HG03521 (cell line): ENCODE measurements around the gene NSA2.
"Not testable (repeated sequence)": the region's sequence is repeated elsewhere in the genome, so short reads cannot be mapped to it uniquely, and the experiment has no call there.

Source experiments
- ATAC-seq: cut with Tn5 transposase; IDR thresholded peaks from one replicate; pipeline ENCODE4 v1.9.1; 2021; ENCODE audit warnings: mild to moderate bottlenecking, moderate library complexity; ENCODE audit not compliant: unreplicated experiment

The NSA2 gene

DNA sequence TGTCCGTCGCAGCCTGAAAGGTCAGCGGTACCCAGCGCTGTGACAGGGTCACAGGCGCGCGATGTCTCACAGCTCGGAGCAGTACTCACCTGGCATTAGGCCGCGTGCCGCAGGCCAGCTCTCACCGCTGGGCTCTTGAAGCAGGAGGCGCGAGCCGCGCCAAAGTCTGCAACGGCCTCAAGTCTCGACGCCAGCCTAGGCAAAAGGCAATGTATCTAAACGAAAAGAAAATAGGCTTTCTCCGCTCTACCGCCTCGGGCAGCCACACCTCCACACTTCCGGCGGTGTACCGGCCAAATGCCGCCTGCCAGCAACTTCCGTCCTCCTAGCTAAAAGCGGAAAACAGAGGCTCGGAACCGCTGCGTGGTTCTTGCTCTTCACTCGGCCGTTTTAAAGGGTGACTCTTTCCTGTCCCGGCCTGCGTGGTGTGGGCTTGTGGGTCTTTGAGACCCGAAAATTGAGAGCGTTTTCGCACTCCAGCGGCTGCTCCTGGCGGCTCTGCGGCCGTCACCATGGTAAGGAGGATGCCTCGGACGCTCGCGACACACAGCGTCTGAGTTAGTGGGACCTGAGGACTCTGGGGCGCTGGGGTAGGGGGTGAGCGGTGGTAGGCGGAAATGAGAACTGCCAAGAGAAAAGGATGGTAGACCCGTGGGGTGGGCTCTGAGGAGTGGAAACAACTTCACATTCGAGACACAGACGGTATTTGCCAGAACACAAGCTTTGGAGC, at the start of gene NSA2, which contains the start of gene GFM2:
Gene NSA2, plus strand, starts transcription at position 401 of the 730 bp plus-strand sequence. Its CDS starts 112 bp downstream, at position 513.
Gene GFM2, minus strand, starts transcription at position 269 of the 730 bp plus-strand sequence. CDS start 3,375 bp downstream, outside the sequence.
- peak; percentile 91 for ATAC-seq

DNA sequence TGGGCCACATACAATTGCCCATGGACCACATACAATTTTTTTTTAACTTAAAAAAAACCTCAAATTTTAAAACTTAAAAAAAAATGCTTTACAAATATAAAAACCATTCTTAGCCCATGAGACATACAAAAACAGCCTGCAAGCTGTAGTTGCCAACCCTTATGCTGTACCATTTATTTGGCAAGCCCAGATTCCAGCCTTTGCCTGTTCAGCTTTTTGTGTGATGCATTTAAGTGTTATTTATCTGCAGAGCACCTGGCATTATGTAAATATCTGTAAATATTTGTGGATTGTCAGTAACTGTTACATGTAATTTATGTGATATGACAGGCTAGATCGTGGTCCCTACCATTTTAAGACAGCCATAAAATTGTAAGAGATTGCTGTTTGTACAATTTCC, 49.5 kb upstream of the NSA2 start:
- ATAC-seq = no peak

DNA sequence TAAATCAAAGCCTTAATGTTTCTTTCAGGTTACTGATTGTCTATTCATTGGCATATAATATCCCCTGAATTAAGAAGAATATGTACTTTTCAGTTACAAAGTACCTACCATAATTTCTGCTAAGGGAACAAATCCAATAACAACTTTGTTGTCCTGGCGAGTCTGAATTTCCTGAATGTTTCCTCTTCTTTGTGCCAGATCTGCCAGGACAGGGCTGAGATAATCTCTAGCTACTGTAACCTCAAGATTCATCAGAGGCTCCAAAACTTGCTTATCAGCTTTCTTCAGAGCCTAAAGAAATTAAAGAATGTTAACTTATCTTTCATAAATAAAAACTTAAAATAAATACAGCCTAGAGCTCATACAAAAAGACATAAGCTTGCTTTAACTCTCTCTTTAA, 44.8 kb upstream of the NSA2 start:
- ATAC-seq = no peak

DNA sequence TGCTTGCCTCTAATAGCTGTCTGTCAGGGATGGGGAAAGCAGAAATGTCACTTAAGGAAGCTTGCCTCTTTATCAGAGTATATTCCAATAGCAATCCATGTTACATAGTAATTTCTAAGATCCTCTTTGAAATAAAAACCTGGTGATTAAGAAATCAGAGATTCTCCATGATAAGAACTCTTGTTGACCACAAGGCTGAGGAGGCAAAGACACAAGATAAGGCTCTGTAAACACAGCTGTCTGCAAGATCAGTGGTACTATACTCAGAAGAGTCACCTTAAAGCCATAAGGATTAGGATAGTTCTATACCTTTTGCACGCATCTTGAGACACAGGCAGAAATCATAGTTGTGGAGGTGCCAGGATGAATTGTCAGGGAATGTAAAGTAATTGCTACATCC, 41.7 kb upstream of the NSA2 start:
- no peak for ATAC-seq

DNA sequence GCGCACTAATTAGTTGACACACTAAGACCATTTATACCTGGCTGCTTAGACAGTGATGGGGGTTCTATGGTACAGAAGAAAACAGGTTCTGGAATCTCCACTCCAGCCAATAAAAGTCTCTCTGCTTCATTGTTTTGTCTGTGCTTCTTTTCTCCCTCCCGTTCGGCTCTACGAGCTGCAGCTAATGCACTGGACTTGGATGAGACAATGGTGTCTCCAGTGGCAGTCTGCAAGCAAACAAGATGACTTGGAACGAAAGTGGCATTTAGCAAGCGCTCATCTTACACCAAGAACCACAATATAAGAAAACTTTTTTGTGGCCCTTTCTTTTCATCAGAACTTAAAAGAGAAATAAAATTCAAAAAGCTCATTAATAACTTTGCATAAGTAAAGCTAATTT, 30.3 kb upstream of the NSA2 start:
- no peak for ATAC-seq

DNA sequence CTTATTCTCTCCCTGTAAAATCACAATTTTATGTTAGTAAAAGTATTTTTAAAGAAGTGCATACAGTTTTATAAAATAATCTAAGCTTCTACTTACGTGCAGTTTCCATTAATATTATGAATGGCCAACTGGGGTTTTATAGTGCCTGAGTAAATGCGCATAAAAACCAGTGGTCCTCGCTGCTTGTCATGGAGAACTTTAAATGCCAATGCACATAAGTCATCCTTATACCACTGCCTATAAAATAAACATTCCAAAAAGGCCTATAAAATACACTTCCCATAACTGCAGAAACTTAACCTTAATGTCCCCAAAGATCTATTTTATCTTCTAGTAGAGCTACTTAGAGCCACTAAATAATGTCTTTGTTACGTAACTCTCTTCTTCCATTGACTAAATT, 28.6 kb upstream of the NSA2 start:
- ATAC-seq = no peak

DNA sequence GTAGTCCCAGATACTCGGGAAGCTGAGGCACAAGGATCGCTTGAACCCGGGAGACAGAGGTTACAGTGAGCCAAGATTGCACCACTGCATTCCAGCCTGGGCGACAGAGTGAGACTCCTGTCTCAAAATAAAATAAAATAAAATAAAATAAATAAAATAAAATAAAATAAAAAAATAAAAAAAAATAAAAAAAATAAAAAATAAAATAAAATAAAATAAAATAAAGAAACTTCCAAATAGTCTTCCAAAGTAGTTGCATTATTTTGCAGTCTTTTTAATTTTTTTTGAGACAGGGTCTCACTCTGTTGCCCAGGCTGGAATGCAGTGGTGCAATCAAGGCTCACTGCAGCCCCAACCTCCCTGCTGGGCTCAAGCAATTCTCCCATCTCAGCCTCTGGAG, 18.3 kb upstream of the NSA2 start:
- ATAC-seq = not testable (repeated sequence)

DNA sequence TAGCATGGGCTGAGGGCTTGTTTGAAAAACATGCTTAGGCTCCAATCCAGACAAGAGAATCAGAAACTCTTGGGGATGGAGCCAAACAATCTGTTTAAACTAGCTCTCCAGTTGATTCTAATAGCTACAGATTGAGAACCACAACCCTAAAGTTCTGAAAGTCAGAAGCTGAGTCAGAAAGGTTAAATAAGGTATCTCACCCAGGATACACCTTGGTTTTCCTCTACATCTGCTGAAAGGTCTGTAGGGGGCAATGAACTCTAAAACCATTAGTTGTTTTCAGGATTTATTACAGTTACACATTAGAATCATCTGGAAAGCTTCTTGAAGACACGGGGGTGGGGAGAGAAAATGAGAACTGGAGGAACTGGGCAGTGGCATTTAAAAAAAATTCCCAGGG, 5.8 kb upstream of the NSA2 start:
- no peak for ATAC-seq

DNA sequence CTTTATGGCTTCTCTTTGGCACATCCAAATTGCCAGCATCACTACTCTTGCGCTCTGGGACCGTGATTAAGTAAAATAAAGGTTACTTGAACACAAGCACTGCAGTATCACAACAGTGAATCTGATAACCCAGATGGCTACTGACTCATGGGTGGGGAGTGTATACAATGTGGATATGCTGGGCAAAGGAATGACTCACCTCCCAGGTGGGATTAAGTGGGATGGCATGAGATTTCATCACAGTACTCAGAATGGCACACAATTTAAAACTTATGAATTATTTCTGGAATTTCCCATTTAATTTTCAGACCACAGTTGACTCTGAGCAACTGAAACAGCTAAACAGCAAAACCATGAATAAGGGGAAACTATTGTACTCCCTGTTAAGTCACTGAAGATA, 4.5 kb upstream of the NSA2 start:
- no peak for ATAC-seq

DNA sequence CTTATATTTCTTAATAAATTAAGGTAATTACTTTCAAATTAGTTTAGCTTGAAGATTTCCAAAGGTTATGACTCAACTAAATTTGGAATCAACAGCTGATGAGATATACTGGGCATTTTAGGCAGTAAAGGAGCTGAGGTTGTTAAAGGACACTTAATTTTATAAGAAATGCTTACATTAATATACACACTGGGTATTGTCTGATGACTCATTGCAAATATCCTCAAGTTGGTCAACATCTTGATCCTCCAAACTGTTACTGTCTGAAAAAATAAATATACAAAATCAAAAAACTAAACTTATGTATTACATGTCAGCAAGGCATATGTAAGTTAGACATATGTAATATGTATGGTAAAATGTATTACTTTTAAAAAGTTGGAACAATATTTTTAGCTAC, 3.5 kb upstream of the NSA2 start:
- no peak for ATAC-seq

DNA sequence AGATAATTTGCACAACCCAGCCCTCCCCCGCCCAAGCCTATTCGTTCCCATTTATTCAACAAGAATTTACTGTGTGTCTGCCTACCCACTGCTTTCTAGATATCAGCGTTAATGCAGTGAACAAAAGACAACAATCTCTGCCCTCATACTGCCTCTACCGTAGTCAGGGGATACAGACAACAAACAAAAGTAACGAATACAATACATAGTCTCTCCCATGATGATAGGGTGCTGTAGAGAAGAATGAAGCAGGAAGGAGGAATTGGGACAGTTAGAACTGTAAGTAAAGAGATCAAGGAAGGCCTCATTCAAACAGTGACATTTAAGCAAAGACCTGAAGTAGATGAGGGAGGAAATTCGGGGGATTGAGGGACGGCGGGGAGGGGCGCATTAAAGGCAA, 1.8 kb upstream of the NSA2 start:
- ATAC-seq = no peak

DNA sequence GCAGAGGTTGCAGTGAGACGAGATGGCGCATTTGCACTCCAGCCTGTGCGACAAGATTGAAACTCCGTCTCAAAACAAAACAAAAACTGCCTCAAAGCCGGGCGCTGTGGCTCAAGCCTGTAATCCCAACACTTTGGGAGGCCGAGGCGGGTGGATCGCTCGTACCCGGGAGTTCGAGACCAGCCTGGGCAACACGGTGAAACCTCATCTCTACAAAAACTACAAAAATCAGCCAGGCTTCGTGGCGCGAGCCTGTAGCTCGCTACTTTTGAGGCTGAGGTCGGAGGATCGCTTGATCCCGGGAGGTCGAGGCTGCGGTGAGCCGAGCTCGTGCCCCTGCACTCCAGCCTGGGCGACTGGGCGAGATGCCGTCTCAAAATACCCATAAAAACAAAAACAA, 1.1 kb upstream of the NSA2 start:
- ATAC-seq = no peak

DNA sequence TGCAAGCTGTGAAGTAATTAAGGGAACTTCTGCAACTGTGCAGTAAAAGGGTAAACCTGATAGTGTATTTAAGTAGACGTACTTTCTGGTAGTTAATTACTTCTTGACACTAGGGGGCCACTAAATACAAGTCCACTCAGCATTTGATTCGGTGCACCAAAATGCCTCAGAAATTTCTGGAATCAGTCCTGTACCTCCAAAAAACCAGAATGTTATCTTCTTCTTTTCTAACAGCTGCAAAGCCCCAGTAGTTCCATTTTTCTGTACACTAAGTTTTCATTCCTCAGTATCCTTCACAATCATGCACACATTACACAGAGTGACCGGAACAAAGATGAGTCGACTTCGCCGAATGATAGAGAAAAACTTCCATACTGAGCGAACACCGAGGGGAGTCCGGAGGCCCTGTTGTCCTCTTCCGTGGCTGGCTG, 616 bp upstream of the NSA2 start:
- ATAC-seq = peak; percentile 40

DNA sequence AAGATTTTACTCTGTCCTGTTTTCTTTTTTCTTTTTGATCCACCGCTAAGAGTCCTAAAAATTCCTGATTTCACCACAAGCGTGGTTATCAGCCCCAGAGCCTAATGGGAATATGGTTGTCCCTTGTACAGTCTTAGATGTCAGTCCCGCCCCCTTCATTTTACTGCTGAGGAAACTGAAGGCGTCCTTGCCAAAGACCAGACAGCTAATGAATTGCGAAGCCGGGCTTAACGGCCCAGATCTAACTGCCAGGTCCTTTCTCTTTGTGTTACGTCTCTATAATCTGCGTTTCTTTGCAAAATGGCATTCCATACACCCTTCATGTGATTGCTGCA, 497 bp downstream of the NSA2 start:
- peak; percentile 16 for ATAC-seq

DNA sequence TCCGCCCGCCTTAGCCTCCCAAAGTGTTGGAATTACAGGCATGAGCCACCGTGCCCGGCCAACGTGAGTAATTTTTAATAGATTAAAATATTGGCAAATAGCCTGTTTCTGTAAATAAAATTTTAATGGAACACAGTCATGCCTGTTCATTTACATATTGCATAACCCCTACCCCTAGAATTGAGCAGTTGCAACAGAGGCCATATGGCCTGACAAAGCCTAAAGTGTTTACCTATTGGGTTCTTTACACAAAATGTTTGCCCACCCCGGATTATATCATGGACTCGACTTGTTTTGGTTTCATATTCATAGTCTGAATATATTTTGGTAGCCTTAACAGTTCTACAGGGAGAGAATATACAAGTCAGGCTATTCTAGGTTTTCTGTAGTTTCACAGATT, 5.3 kb downstream of the NSA2 start:
- no peak for ATAC-seq

DNA sequence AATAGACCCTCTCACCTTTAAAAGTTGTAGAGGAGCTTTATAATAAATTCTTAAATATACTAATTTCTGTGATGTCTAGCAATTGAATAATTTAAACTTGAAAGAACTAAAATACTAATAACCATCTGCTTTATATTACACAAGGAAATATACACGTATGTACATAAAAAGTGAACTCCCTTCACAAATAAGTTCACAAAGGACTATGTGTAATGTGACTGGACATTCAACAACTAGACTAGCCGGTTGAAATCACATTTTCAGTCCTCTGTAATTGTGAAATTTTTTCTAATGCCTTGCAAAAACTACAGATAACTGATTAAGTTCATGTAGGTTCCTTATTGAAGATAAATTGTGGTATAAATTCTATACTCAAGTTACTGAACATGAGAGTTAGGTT, 11.6 kb downstream of the NSA2 start:
- ATAC-seq = no peak

DNA sequence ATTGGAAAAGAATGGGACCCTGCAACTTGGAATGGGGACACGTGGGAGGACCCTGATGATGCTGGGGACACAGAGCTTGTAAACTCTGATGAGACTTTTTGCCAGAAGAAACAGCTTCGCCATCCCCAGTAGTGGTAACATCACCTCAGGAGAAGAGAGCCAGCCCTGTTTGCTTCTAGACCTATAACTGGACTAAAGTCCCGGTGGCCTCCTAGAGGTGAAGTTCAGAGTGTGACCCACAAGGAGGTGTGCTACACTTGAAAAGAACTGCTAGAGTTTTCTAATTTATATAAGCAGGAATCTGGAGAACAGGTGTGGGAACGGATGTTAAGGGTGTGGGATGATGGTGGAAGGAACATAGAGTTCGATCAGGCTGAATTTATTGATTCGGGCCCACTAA, 19.8 kb downstream of the NSA2 start:
- ATAC-seq = no peak

DNA sequence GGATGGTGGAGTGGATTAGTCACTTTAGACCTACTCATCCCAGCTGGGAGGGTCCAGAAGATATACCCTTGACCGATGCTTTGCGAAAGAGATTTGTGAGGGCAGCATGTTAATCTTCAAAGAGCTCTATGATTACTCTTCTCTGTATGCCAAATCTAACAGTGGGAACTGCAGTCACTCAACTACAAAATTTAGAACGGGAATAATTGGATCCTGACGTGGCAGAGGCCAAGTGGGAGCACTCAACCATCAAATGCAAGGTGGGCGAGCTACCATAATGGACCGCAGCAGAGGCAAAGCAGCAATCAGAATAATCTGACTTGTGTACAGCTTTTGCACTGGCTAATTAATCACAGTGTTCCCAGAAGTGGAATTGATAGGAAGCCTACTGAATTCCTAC, 20.4 kb downstream of the NSA2 start:
- no peak for ATAC-seq

DNA sequence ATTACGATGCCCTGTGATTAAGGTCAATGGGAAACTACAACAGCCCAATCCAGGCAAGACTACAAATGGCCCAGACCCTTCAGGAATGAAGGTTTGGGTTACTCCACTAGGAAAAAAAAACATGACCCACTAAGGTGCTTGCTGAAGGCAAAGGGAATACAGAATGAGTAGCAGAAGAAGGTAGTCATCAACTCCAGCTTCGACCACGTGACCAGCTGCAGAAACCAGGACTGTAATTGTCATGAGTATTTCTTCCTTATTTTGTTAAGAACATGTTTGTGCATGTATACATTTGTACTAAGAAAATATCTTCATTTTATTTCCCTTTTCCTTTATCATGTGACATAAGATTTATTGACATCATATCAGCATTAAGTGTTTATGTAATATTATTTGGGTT, 24.6 kb downstream of the NSA2 start:
- ATAC-seq = not testable (repeated sequence)

DNA sequence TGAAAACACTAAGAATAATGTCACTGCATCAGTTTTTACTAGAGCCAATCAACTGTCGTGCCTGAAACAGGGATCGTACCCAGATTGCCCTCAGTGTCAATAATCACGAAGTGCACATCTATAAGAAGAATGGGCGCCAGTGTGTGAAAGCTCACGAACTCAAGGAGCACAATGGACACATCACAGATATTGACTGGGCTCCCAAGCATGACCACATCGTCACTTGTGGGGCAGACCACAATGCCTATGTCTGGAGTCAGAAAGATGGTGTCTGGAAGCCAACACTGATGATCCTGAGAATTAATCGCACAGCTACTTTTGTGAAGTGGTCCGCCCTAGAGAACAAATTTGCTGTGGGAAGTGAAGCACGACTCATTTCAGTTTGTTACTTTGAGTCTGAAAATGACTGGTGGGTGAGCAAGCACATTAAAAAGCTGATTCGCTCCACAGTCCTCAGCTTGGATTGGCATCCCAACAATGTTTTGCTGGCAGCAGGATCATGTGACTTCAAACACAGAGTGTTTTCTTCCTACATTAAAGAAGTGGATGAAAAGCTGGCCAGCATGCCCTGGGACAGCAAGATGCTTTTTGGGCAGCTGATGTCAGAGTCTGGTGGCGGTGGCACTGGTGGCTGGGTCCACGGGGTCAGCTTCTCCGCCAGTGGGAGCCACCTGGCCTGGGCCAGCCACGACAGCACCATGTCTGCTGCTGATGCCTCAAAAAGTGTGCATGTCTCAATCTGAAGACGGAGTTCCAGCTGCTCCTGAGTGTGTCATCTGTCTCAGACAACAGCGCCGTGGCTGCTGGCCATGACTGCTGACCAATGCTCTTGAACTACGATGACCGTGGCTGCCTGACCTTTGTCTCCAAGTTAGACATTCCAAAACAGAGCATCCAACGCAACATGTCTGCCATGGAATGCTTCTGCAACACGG, 32.2 kb downstream of the NSA2 start:
- ATAC-seq = no peak

DNA sequence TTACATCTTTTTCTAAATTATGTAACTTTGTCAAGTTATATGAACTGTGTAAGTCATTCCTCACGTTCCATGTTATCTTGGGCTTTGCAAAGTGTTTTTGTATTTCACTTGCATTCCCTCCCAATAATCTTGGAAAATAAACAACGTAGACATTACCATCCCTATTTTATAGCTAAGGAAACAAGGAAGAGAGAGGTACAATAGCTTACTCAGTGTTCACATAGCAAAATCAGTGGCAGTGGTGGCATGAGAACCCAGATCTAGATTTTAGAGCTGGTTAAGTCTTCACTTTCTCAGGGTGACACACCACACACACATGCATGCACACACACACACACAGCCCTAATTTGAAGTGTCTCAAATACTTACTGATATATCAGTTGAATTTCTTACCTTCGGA, 34.1 kb downstream of the NSA2 start:
- ATAC-seq = no peak

DNA sequence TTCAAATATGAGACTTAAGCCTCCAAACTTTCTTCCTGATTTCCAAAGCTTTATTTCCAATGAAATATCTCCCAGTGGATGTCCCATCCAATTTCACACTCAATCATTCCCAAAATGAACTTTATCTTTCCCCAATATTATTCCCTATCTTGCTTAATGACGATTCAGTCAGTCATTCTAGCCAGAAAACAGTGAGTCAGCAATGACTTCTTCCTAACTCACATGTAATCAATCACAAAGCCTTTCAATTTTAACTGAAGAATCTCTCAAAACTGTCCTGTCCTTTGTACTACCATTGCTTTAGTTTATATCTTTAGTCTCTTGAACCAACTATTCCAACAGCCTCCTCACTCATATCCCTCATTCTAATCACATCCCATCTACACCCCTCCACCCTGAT, 34.9 kb downstream of the NSA2 start:
- no peak for ATAC-seq
